Measurements from ENCODE around the gene CNN1.

CNN1 gene

DNA sequence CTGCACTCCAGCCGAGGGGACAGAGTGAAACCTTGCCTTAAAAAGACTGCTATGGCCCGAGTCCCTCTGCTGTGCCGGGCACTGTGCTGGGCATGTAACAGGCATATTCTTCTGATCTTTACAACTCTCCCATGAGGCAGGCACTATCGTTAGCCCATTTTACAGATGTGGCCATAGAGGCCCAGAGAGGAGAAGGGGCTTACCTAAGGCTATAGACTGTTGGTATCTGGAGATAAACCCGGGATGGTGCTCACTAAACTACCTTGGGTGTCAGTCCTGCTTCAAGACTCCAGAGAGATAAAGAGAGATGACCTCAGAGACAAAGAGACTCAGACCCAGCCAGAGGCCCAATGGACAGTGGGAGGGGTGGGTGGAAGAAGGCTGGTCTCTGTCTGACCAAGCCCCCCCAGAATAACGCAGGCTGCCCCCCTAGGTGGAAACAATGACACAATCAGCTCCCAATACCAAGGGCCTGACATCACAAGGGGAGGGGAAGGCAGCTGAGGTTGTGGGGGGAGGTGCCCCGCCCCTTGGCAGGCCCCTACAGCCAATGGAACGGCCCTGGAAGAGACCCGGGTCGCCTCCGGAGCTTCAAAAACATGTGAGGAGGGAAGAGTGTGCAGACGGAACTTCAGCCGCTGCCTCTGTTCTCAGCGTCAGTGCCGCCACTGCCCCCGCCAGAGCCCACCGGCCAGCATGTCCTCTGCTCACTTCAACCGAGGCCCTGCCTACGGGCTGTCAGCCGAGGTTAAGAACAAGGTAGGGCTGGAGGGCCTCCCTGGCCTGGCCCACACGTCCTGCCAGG lies at the start of gene CNN1:
CNN1 (plus strand) TSS at position 620 of the 805 bp plus-strand sequence; CDS start at position 697, 77 bp downstream.
- DNase-seq (ENCODE audit: low read depth), result no peak

DNA sequence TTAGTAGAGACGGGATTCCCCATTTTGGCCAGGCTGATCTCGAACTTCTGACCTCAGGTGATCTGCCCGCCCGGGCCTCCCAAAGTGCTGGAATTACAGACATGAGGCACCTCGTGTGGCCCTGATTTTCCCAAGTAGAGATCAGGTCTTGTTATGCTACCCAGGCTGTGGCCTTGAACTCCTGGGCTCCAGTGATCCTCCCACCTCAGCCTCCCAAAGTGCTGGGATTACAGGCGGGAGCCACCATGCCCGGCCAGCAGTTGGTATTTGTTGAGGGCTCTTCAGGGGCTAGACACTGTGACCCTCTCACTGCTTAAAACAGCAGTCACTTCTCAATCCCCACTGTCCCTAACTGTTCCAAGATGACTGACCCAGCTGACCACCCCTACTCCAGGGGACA lies 49.3 kb upstream of the CNN1 start:
- DNase-seq (ENCODE audit: low read depth), result no peak

DNA sequence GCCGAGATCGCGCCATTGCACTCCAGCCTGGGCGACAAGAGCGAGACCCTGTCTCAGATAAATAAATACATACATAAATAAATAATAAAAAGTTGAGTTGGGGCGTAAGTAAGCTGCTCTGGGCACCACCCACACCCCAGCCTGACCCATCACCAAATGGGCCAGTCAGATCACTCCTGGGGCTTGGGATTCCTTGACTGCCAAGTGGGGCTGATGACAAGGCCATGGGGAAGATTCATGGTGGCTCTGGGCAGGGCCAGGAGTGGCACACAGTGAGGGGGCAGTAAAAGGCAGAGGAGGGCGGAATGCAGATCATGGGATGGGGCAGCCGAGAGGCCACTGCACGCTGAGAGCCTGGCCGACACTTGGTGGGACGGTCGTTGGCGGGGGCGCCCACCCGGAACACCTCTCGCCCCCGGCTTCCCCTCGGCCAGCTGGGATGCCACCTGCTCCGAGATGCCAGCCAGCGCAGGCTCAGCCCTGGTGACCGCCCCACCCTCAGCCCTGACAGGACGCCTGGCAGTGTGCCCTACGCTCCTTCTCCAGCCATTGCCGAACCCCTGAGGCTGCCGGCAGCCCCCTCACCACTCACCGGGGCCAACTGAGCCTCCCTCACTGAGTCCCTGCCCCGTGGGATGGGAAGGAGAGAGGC lies 43.9 kb upstream of the CNN1 start:
- DNase-seq (ENCODE audit: low read depth), result no peak

DNA sequence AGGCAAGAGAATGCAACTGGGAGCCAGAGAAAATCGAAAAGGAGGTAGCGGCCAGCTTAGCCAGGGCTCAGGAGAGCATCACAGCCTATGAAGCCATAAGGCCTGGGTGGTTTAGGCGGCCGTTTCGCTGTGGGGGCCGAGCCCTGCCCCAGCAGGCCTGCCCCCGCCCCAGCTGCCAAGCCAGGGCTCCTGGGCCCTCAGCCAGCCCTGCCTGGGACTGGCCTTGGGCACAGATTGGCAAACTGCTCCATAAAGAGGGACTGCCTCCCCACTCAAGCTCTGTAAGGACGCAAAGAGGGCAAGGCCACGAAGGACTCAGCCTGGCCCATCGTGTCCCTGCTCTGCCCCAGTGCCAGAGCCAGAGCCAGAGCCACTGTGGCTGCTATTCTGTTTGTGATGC lies 43.2 kb upstream of the CNN1 start:
- no peak for DNase-seq (ENCODE audit: low read depth)

GRCh38 chr19:11495885-11496284 lies 42.8 kb upstream of the CNN1 start:
- DNase-seq (ENCODE audit: low read depth), result no peak

DNA sequence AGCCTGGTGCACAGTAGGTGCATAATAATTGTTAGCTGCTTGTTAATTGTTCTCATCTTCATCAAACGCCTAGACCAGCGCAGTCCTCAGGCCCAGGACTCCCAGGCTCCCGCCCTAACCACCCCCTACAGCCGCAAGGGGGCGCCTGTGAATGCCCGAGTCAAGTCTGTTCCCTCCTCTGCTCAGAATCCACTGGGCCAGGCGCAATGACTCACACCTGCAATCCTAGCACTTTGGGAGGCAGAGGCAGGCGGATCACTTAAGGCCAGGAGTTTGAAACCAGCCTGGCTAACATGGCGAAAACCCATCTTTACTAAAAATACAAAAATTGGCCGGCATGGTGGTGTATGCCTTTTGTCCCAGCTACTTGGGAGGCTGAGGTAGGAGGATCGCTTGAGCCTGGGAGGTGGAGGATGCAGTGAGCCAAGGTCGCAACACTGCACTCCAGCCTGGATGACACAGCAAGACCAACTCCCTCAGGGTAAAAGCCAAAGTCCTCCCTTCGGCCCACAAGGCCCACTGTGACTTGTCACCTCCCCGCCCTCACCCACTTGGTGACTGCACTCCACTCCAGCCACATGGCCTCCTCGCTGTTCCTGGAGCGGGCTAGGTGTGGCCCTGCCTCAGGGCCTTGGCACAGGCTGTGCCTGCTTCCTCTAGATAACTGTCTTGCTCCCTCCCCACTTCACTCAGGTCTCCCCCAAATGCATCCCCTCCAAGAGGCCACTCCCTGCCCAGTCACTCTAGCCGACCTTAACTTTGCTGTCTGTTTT lies 42.1 kb upstream of the CNN1 start:
- DNase-seq (ENCODE audit: low read depth), result peak; percentile 62

DNA sequence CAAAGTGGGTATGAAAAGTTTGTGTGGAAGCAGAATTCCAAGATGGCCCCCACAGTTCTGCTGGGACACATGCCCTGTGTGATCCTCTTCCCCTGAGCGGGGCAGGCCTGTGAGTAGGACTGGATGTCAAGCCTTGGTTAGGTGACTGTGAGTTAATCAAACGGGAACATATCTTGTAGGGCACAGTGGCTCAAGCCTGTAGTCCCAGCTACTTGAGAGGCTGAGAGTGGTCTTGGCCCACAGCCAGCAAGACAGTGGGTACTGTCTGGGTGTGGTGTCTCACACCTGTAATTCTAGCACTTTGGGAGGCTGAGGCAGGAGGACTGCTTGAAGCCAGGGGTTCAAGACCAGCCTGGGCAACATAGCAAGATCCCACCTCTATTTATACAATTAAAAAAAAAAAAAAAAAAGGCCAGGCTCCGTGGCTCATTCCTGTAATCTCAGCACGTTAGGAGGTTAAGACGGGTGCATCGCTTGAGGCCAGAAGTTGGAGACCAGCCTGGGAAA lies 39.4 kb upstream of the CNN1 start:
- DNase-seq (ENCODE audit: low read depth), result no peak

DNA sequence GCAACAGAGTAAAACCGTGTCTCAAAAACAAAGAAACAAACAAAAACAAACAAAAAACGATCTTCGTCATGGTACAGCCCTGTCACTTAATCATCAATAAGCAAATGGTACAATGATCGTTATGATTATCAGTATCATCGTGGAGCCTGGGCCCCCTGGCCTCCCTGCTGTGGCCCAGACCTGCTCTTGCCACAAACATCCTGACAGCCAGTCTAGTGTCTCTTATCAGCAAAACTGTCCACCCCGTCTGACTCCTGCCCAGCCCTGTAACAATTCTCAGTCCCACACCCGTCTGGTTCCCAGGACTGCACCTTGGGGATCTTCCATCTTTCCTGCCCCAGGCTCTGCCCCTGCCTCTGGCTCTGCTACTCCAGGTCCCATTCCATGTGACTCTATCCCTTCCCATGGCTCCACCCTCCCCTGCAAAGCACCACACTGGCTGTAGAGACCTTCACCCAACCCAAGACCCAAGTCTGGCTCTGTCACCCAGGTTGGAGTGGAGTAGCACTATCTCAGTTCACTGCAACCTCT lies 38.7 kb upstream of the CNN1 start:
- no peak for DNase-seq (ENCODE audit: low read depth)

- no peak for DNase-seq (ENCODE audit: low read depth)
Measured at GRCh38 chr19:11504502-11505031, 34.1 kb upstream of the CNN1 start.

DNA sequence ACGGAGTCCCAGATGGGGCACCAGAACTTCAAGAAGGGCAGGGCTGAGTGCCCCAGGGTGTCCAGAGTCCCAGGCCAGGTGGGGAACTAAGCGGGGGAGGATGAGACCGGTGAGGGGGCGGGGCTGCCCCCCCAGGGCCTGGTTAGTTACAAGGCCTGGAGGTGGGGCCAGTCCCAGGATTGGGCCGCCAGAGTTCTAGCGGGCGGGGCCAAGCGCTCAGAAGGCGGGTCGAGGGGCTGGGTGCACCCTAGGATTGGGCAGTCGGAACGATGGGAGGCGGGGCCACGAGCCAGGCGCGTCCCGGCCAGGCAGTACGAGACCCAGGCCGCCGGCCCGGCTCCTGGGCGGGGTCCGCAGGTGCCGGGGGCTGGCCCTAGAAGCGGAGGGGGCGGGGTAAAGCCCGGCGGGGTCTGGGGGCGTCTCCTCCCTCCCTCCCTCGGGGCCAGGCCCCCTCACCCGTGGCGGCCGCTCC lies 33.6 kb upstream of the CNN1 start:
- peak; percentile 86 for DNase-seq (ENCODE audit: low read depth)

DNA sequence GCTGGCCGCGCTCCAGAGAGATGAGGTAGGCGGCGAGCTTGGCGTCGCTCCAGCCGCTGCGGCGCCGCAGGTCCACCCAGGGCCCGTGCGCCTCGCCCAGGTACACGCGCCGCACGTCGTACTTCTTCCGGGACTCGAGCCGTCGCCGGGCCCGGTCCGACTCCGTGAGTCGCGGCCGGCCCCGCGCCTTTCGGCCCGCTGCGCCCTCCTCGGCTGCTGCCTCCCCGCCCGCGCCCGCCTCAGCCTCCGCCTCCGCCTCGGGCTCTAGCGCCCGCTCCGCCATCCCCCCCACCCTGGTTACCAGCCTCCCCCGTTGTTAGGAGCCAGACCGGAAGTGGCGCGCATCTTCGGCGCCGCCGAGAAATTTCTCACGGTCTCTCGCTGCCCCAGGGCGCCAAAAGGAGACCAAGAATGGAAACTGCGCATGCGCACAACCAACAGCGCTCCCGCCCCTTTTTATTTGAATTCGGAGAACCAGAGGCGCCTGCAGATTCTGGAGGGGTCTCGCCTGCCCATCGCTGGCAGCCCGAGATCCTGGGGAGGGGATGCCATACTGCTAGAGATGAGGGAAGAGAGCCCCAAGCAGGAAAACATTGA lies 33.0 kb upstream of the CNN1 start, which contains the start of gene ZNF653:
ZNF653 (minus strand) TSS at position 336 of the 597 bp plus-strand sequence; CDS start at position 283, 53 bp downstream.
- DNase-seq (ENCODE audit: low read depth), result peak; percentile 85

GRCh38 chr19:11506101-11506555 lies 32.5 kb upstream of the CNN1 start:
- DNase-seq (ENCODE audit: low read depth), result no peak

- DNase-seq (ENCODE audit: low read depth), result no peak
Measured at GRCh38 chr19:11506967-11507366, 31.7 kb upstream of the CNN1 start.

GRCh38 chr19:11507370-11508078 lies 31.1 kb upstream of the CNN1 start:
- no peak for DNase-seq (ENCODE audit: low read depth)

- no peak for DNase-seq (ENCODE audit: low read depth)
Measured at GRCh38 chr19:11510444-11510843, 28.2 kb upstream of the CNN1 start.

- DNase-seq (ENCODE audit: low read depth), result no peak
Measured at GRCh38 chr19:11513946-11514345, 24.7 kb upstream of the CNN1 start.

DNA sequence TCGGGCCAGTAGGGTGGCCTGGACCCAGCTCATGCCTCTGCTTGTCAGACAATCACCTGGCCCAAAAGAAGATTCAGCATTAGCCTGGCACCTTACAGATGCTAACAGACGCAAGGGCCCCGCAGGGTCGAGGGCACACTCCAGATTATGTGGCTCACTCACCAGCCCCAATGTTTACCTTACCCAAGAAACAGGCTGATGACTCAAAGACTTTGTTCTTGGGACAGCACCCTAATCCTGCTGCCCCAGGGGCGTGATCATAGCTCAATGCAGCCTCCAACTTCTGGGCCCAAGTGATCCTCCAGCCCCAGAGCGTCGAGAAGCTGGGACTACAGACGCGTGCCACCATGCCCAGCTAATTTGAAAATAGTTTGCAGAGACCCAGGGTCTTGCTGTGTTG lies 19.5 kb upstream of the CNN1 start:
- DNase-seq (ENCODE audit: low read depth), result no peak

DNA sequence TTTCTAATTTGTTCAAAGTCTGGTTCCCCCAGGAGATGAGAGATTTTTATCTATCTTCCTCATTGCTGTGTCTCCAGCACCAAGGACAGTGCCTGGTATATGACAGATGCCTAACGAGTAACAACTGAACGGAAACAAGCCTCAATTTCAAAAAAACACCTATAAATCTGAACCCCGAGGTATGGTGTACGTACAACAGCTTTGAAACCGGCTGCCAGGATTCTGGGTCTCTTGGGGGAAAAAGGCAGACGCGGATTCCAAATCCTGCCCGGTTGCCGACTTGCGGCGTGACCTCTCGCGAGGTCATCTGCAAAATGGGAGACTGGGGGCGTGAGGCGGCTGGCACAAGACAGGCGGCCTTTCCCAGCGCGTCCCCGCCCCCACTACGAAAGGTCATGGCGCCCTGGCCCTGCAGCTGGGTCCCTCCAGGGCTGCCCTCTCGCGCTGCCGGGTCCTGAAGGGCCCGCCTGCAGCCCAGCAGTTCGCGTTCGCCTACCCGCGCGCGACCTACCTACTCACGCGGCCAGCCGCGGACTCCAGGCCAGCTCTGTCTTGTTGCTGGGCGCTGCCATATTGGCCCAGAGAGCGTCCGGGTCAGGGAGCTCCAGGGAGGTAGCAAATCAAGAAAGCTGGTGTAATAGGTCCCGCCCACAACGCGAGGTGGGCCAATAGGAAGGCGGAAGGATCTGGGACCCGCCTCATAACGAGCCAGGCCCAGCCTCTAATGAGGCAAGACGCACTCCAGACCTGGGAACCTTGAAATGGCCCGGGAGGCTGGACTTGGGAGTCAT lies 9.9 kb upstream of the CNN1 start, which contains the start of gene ECSIT:
ECSIT (minus strand) TSS at position 584 of the 791 bp plus-strand sequence. CDS start 9,964 bp downstream, outside the sequence.
- peak; percentile 99 for DNase-seq (ENCODE audit: low read depth)

DNA sequence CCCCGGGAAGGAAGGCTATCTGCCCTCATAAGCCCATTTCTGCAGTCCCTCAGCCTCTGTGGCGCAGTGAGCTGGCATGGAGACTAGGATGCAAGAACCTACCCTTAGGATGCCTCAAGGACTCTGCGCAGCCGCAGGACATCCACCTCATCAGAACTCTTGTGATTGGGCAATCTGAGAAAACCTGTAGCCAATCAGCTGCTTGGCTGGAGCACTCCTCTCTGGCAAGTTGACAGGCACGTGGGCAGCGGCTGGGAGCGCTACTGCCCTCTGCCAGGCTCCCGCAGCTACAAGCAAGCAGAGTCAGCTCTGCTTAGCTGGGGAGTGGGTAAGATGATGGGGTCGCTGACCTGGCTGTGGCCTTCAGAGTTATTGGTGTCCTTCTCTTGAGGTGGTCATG lies 8.2 kb upstream of the CNN1 start:
- no peak for DNase-seq (ENCODE audit: low read depth)

DNA sequence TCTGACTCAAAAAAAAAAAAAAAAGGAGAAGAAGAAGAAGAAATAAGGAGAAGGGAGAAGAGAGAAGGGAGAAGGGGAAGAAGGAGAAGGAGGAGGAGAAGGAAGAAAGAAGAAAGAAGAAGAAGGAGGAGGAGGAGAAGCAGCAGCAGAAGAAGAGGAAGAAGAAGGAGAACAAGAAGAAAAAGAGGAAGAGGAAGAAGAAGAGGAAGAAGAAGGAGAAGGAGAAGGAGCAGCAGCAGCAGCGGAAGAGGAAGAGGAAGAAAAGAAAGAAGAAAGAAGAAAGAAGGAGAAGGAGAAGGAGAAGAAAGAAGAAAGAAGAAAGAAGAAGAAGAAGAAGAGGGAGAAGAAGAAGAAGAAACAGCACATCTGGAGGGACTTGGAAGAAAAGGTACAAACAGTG lies 4.1 kb upstream of the CNN1 start:
- DNase-seq (ENCODE audit: low read depth), result no peak
